Posterior cingulate gyrus (tissue), 11 donors: ENCODE data around the gene ADGRG3.
"Not testable (repeated sequence)": the region's sequence is repeated elsewhere in the genome, so short reads cannot be mapped to it uniquely, and the experiment has no call there.

Experiments
- DNase-seq, 10 donors: peaks; one replicate each; pipeline versions ENCODE4 v3.0.0 to v3.0.0-alpha.2; 2020 to 2021; ENCODE audit warnings: mixed read lengths in 3 of 10
- intact Hi-C: fragments of 100-400 bp; cut with DNase I; formaldehyde crosslinking; loops from one replicate; pipeline ENCODE4 v1.15.1; 2023

ADGRG3 gene

GRCh38 chr16:57661510-57661909 lies 6.6 kb upstream of the ADGRG3 start:
- intact Hi-C loops: loop anchor here (10.0 kb wide), 1 partner anchor 63 kb away; no protein-coding TSS in a partner anchor
- DNase-seq: no peak

- intact Hi-C loops: loop anchor here (10.0 kb wide), 1 partner anchor 63 kb away; no protein-coding TSS in a partner anchor
- DNase-seq: no peak
These were observed 5.9 kb upstream of the ADGRG3 start for GRCh38 chr16:57661936-57662906.

GRCh38 chr16:57663436-57663835 lies 4.7 kb upstream of the ADGRG3 start:
- no peak for DNase-seq
- intact Hi-C loops: loop anchor here (10.0 kb wide), 1 partner anchor 61 kb away; no protein-coding TSS in a partner anchor

DNA sequence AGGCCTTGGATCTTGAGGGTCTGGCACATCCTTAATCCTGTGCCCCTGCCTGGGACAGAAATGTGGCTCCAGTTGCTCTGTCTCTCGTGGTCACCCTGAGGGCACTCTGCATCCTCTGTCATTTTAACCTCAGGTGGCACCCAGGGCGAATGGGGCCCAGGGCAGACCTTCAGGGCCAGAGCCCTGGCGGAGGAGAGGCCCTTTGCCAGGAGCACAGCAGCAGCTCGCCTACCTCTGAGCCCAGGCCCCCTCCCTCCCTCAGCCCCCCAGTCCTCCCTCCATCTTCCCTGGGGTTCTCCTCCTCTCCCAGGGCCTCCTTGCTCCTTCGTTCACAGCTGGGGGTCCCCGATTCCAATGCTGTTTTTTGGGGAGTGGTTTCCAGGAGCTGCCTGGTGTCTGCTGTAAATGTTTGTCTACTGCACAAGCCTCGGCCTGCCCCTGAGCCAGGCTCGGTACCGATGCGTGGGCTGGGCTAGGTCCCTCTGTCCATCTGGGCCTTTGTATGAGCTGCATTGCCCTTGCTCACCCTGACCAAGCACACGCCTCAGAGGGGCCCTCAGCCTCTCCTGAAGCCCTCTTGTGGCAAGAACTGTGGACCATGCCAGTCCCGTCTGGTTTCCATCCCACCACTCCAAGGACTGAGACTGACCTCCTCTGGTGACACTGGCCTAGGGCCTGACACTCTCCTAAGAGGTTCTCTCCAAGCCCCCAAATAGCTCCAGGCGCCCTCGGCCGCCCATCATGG lies 4.0 kb upstream of the ADGRG3 start:
- intact Hi-C loops: loop anchor here (10.0 kb wide), 1 partner anchor 61 kb away; no protein-coding TSS in a partner anchor
- DNase-seq: no peak

- no peak for DNase-seq
- intact Hi-C loops: loop anchor here (10.0 kb wide), 1 partner anchor 60 kb away; no protein-coding TSS in a partner anchor
These were observed 3.5 kb upstream of the ADGRG3 start for GRCh38 chr16:57664662-57665025.

DNA sequence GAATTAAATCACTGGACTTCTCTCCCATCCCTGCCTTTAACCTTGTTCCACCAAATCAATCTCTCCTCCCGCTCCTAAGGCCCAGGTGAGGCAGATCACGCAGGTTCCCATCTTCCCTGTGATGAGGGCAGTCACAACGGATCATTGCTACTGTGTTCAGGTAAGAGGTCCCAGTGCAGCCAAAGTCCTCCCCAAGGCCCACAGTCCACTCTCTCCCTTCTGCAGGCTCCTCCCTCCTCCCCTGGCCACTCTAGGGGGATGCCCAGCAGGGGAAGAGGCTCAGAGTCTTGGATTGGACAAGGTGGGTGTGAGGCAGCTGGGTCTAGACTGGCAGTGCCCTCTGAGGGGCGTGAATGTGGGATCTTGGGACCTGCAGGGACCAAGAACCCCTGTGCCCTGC lies 2.6 kb upstream of the ADGRG3 start:
- DNase-seq: no peak
- intact Hi-C loops: loop anchor here (10.0 kb wide), 1 partner anchor 59 kb away; no protein-coding TSS in a partner anchor

DNA sequence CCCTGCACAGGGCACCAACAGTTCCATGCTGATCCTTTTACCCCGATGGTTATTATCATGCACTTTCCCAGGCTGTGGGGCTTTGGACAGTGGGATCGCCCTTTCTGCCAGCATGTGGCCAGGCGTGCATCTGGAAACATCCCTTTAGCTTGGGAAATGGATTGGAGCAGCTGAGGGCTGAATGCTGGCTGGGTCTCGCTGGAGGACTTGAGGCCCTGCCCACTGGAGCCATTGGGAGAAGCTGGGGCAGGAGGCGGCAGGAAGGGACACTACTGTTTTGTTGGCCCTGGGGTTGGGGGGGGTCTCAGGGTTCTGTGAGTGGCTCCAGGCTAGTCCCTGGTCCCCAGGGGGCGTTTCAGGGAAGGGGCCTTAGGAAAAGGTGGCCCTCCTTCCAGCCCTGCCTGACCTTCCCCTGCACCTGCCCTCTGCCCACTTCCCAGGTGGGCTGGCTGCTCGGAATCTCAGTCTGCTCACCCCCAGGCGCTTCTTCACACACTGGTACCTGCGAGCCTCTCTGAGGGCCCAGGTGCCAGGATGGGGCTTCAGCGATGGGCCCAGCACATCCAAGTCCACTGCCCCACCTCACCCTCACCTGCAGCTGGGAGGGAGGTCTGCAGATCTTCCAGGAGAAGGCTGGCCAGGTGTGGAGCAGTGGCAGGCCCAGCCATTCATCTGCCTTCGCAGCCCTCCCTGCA lies 1.6 kb upstream of the ADGRG3 start:
- intact Hi-C loops: loop anchor here (10.0 kb wide), 1 partner anchor 58 kb away; no protein-coding TSS in a partner anchor
- DNase-seq: peak in 1 of 10 donors; percentile 51

GRCh38 chr16:57667048-57667525 lies 1.0 kb upstream of the ADGRG3 start:
- intact Hi-C loops: loop anchor here (10.0 kb wide), 1 partner anchor 58 kb away; no protein-coding TSS in a partner anchor

GRCh38 chr16:57667526-57668262 lies 412 bp upstream of the ADGRG3 start:
- peak in 1 of 10 donors; percentile 70 for DNase-seq
- intact Hi-C loops: loop anchor here (10.0 kb wide), 1 partner anchor 57 kb away; no protein-coding TSS in a partner anchor

More at GRCh38 chr16:57667048-57667525, 1.0 kb upstream of the ADGRG3 start:
- peak in 1 of 10 donors; percentile 66 for DNase-seq

GRCh38 chr16:57668630-57669475 lies 747 bp downstream of the ADGRG3 start:
- intact Hi-C loops: loop anchor here (10.0 kb wide), 1 partner anchor 56 kb away; no protein-coding TSS in a partner anchor
- DNase-seq: peak in 2 of 10 donors; percentile 34 to 52

- peak in 2 of 10 donors; percentile 35 to 53 for DNase-seq
- intact Hi-C loops: loop anchor here (10.0 kb wide), 1 partner anchor 55 kb away; no protein-coding TSS in a partner anchor
These were observed 1.5 kb downstream of the ADGRG3 start for GRCh38 chr16:57669476-57670162.

- intact Hi-C loops: no loop called here
- peak in 2 of 10 donors; percentile 39 to 78 for DNase-seq
These were observed 2.1 kb downstream of the ADGRG3 start for GRCh38 chr16:57670196-57670595.

GRCh38 chr16:57671451-57671850 lies 3.3 kb downstream of the ADGRG3 start:
- peak in 1 of 10 donors; percentile 71 for DNase-seq
- intact Hi-C loops: not testable (repeated sequence)

DNA sequence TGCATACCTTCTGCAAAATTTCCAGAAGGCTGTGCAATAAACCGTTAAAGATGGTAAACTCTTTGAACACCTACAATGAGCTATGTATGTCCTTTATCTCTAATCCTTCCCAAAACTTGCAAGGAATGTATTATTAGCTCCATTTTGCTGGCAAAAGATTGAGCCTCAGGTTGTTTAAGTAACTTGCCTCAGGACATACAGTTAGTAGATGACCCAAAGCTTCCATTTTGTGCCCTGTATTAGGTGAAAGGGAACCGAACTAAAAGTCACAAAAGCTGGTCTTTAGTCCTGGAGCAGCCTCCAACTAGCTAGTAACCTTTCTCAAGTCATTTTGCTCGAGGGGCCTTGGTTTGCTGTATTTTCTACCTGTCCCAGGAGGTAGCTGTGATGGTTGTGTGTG lies 4.3 kb downstream of the ADGRG3 start:
- intact Hi-C loops: no loop called here
- no peak for DNase-seq

- no peak for DNase-seq
- intact Hi-C loops: no loop called here
These were observed 4.7 kb downstream of the ADGRG3 start for GRCh38 chr16:57672824-57673223.

DNA sequence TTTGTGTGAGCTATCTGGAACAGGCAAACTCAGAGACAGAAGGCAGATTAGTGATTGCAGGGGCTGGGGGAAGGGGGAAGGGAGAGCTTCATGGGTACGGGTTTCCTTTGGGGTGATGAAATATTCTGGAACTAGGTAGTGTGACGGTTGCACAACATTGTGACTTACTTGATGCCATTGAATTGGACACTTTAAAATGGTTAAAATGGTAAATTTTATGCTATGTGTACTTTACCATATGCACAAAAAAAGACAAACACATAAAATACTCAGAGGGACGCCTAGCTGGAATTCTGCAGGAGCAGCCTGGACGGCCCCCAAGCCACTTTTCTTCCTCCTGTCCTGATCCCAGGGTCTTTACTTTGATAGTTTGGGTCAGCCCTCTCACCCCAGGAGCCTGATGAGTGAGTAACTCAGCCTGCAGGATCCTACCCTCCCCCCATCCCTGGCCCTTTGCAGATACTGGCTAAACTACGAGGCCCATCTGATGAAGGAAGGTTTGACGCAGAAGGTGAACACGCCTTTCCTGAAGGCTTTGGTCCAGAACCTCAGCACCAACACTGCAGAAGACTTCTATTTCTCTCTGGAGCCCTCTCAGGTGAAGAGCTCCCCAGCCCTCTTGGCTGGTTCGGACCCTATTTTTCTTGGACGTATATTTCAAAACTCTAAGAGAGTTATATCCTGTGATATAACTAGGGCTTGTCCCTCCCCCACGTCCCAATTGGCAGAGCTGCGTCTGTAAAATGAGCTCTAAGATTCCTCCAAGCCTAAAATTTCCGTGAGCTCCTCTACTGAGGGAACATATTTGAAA lies 7.8 kb downstream of the ADGRG3 start:
- intact Hi-C loops: no loop called here
- peak in 1 of 10 donors; percentile 44 for DNase-seq
